LNCaP clone FGC (cell line): Measurements from ENCODE around the gene RABGAP1.

ENCODE experiments used
- DNase-seq: peaks from one replicate; pipeline ENCODE4 v3.0.0-alpha.2; 2011; ENCODE audit warnings: low read depth
- H3K4me3 ChIP-seq: 2 replicates; pipeline ENCODE4 v1.5.1; 2011; ENCODE audit warnings: mild to moderate bottlenecking, low read depth, low read length, control low read depth
- CTCF ChIP-seq: IDR thresholded peaks from 2 replicates; pipeline ENCODE4 v1.5.1; 2012; ENCODE audit warnings: mild to moderate bottlenecking; ENCODE audit not compliant: control insufficient read depth, insufficient read depth; ENCODE audit errors: extremely low read depth

Gene RABGAP1

DNA sequence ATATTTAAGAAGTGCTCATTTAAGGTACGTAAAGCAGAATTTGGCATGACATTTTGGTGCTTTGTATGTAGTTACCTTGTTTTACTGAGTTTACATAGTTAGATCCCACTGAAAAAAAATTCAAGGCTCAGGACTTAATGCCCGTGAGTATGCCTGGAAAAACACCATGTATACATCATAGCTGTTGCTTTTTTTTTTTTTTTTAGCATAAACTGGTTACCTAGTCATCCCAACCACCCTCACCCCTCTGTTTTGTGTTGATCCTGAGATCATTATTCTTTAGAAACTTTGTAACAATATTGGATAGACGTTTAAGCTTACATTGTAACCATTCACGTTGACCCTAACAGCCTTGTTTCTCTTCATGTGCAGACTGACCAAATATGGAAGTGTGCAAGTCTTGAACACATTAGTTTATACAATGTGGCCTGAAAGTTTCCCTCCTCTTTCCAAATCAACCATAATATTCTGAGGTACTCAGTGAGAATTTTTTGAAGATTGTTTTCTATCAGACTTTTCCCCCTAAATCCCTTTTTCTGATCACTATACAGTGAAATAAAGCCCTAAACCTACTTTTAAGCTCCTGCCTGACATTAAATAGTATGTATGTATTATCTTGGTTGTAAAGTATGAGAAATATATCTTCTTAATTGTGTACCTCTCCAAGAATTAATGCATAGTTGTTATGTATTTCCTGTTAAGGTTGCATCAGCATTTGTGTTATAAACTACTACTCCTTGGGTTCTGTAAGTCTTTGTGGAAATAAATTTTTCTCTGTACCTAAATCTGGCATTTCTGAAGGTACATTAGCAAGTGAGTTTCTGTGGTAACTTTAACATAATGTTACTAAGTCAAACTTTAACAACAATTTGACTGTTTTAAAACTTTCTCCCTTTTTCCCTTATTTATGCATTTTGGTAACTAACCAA lies 4.4 kb downstream of the RABGAP1 start:
- H3K4me3 ChIP-seq = no peak overlapping the region
- DNase-seq = no peak
- no peak for TF ChIP-seq CTCF

GRCh38 chr9:122946461-122947005 lies 5.7 kb downstream of the RABGAP1 start:
- TF ChIP-seq CTCF = no peak
- no peak for DNase-seq
- no peak overlapping the region for H3K4me3 ChIP-seq

DNA sequence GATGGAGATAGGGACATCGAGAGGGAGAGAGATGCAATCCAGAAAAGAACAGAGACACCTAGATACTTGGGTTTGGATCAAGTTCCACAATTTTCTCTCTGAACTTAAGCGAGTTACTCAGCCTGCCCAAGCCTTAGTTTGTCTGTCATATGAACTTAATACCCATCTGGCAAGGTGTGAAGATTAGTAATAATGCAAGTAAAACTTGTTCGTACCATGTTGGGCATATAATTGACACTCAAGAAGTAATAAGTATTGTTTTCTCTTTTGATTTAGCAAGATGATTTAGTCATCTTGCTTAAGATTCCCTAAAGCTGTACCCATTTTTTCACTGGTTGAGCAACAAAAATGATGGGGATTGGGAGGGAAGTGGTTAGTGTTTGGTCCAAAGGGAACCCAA lies 7.5 kb downstream of the RABGAP1 start:
- no peak for DNase-seq
- H3K4me3 ChIP-seq = no peak overlapping the region
- no peak for TF ChIP-seq CTCF

DNA sequence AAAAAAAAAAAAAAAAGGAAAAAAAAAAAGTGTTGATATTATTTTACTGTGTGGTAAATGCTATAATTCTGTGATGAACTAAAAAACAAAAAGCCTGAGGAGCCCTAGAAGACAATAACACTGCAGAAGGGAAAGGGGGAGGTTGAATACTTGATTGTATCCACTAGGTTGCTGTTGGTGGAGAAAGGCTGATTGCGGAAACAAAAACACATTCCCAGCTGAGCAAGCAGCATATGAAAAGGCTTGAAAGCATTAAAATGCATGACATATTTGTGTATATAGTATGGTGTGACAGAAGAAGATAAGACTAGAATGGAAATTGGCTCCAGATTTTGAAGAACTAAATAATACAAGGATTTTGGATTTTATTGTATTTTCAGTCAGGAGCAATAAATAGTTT lies 8.9 kb downstream of the RABGAP1 start:
- DNase-seq = no peak
- H3K4me3 ChIP-seq = no peak overlapping the region
- no peak for TF ChIP-seq CTCF

GRCh38 chr9:122950263-122950662 lies 9.4 kb downstream of the RABGAP1 start:
- DNase-seq = no peak
- no peak overlapping the region for H3K4me3 ChIP-seq
- TF ChIP-seq CTCF = no peak

DNA sequence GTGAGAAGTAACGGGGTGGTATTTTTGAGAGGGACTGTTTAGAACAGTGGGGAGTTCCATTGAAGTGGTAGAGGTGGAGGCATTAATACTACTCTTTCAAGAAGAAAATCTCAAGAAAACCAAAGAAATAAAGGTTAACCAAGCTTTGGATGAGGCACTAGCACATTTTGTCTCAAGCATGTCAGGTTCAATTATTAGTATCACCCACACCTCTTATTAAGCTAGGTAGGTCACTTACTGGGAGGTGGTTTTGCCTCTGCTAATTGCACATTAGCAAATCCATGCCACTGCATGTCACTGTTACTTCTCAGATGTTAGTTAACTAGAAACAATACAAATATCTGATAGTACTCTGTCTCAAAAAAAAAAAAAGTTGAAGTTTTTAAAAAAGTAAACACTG lies 10.2 kb downstream of the RABGAP1 start:
- H3K4me3 ChIP-seq = no peak overlapping the region
- TF ChIP-seq CTCF = no peak
- no peak for DNase-seq
